ENCODE measurements around the gene U2AF1L4. TPM values are rescaled to one million over a fixed set of nuclear protein-coding genes. Genes with fewer than 3 reads are reported as not detected.

U2AF1L4 gene
- total RNA-seq, 2 donors from 2014 or later, result 26.2 to 83.4 TPM

GRCh38 chr19:35722897-35723296 lies 22.3 kb downstream of the U2AF1L4 start:
- WGBS, 2 donors, result 88 to 93% methylated on average over 10 to 16 of the region's 16 CpGs
- no peak for TF ChIP-seq POLR2A (IDR thresholded peaks at IDR 0.05)
- intact Hi-C loops (cut with DNase I), result no loop called here

GRCh38 chr19:35722461-35722860 lies 22.8 kb downstream of the U2AF1L4 start:
- Histone ChIP-seq H3K27me3 (no peaks in the 10 kb centered on the region), H3K36me3 (replicated peaks in 1 of 2; ENCODE audit: insufficient read depth in 1 of 2, low read depth in 2 of 2) (peaks cover 27 to 44% of the 10 kb centered on the region in 2 donors), H3K27ac (no peak overlapping the region), H3K9me3 (no peaks in the 10 kb centered on the region), H3K4me3 (no peak overlapping the region), H3K4me1 (peaks cover 17% of the 10 kb centered on the region)
- TF ChIP-seq CTCF (IDR thresholded peaks at IDR 0.05), result no peak
- intact Hi-C loops (cut with DNase I), result no loop called here
- DNase-seq (no peak), ATAC-seq (no peak)
- 97% methylated on average over 11 to 14 of the region's 14 CpGs for WGBS, 2 donors

More at GRCh38 chr19:35722897-35723296, 22.3 kb downstream of the U2AF1L4 start:
- DNase-seq (no peak), ATAC-seq (no peak)
- peaks cover 27 to 48% of the 10 kb centered on the region in 2 donors for H3K36me3 ChIP-seq (replicated peaks in 1 of 2; ENCODE audit: insufficient read depth in 1 of 2, low read depth in 2 of 2)
- no peak overlapping the region for H3K27ac ChIP-seq
- no peaks in the 10 kb centered on the region for H3K9me3 ChIP-seq
- H3K27me3 ChIP-seq, result no peaks in the 10 kb centered on the region
- H3K4me1 ChIP-seq, result peaks cover 17% of the 10 kb centered on the region
- H3K4me3 ChIP-seq, result no peak overlapping the region

GRCh38 chr19:35721374-35721773 lies 23.8 kb downstream of the U2AF1L4 start:
- TF ChIP-seq POLR2A (IDR thresholded peaks at IDR 0.05) (no peak), CTCF (IDR thresholded peaks at IDR 0.05) (no peak)
- Histone ChIP-seq H3K4me3 (no peak overlapping the region), H3K9me3 (no peaks in the 10 kb centered on the region), H3K4me1 (peaks cover 20% of the 10 kb centered on the region), H3K27ac (no peak overlapping the region), H3K36me3 (replicated peaks in 1 of 2; ENCODE audit: insufficient read depth in 1 of 2, low read depth in 2 of 2) (peaks cover 27 to 36% of the 10 kb centered on the region in 2 donors), H3K27me3 (no peaks in the 10 kb centered on the region)
- no peak for DNase-seq
- intact Hi-C loops (cut with DNase I), result no loop called here
- WGBS, 2 donors, result 93 to 95% methylated on average over 11 to 16 of the region's 16 CpGs
- no peak for ATAC-seq

- Histone ChIP-seq H3K27ac (no peak overlapping the region), H3K9me3 (no peaks in the 10 kb centered on the region), H3K27me3 (no peaks in the 10 kb centered on the region), H3K36me3 (replicated peaks in 1 of 2; ENCODE audit: insufficient read depth in 1 of 2, low read depth in 2 of 2) (peaks cover 23 to 28% of the 10 kb centered on the region in 2 donors), H3K4me1 (peaks cover 27% of the 10 kb centered on the region), H3K4me3 (no peak overlapping the region)
- 76 to 93% methylated on average over 4 to 12 of the region's 17 CpGs for WGBS, 2 donors
- ATAC-seq, result no peak
- DNase-seq, result no peak
- intact Hi-C loops (cut with DNase I), result no loop called here
- no peak for TF ChIP-seq POLR2A (IDR thresholded peaks at IDR 0.05)
- no peak for TF ChIP-seq CTCF (IDR thresholded peaks at IDR 0.05)
Observed at GRCh38 chr19:35720648-35721047, 24.6 kb downstream of the U2AF1L4 start.

- Histone ChIP-seq H3K4me3 (no peak overlapping the region), H3K27me3 (no peaks in the 10 kb centered on the region), H3K4me1 (peaks cover 32% of the 10 kb centered on the region), H3K36me3 (replicated peaks in 1 of 2; ENCODE audit: insufficient read depth in 1 of 2, low read depth in 2 of 2) (peaks cover 18 to 23% of the 10 kb centered on the region in 2 donors), H3K9me3 (no peaks in the 10 kb centered on the region), H3K27ac (no peak overlapping the region)
- WGBS, 2 donors, result 85 to 89% methylated on average over 8 to 9 of the region's 9 CpGs
- intact Hi-C loops (cut with DNase I), result no loop called here
- TF ChIP-seq CTCF (IDR thresholded peaks at IDR 0.05) (no peak), POLR2A (IDR thresholded peaks at IDR 0.05) (no peak)
- ATAC-seq (no peak), DNase-seq (no peak)
Observed at GRCh38 chr19:35720163-35720524, 25.1 kb downstream of the U2AF1L4 start.

All from body of pancreas (tissue), 4 donors.